DMS 273 (cell line): ENCODE measurements around the gene EPB41L5.
"Not testable (repeated sequence)": the region's sequence is repeated elsewhere in the genome, so short reads cannot be mapped to it uniquely, and the experiment has no call there.

Experiments
- DNase-seq: peaks from one replicate; lab custom pipeline; 2025; ENCODE audit not compliant: unreplicated experiment; lab: John Stamatoyannopoulos, UW

EPB41L5 gene

DNA sequence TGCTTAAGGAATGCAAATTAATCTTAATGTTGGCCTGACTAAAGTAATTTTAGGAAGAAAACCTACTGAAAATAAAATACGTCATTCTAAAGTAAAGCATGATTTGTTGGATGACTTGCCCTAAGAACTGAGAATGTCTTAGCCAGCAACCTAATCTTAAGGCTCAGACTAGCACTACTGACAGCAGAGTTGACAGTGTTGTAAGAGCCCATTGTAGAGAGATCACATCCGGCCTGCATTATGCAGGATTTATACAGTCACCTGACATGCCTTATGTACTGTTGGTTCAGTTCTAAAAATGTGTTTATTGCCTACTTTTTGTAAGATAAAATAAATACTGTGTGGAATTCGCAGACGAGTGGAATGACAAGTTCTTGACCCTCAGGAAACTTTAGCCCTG lies 128.0 kb downstream of the EPB41L5 start:
- DNase-seq = no peak

GRCh38 chr2:120141300-120142069 lies 128.6 kb downstream of the EPB41L5 start:
- DNase-seq = no peak

- DNase-seq = peak; percentile 27
These were observed 129.8 kb downstream of the EPB41L5 start for GRCh38 chr2:120142528-120143219.

DNA sequence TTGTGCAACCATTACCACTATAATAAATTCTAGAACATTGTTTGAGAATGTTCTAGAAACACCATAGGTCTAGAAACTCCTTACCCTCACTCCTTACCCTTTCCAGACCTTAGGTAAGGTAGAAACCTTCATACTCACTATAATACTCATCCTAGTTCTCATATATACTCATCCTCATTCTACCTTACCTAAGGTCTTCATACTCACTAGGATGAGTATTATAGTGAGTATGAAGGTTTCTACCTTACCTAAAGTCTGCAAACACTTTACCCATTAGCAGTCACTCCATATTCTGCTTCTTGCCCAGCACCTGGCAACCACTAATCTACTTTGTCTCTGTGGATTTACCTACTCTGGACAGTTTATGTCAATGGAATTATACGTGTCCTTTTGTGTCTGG lies 135.4 kb downstream of the EPB41L5 start:
- no peak for DNase-seq

DNA sequence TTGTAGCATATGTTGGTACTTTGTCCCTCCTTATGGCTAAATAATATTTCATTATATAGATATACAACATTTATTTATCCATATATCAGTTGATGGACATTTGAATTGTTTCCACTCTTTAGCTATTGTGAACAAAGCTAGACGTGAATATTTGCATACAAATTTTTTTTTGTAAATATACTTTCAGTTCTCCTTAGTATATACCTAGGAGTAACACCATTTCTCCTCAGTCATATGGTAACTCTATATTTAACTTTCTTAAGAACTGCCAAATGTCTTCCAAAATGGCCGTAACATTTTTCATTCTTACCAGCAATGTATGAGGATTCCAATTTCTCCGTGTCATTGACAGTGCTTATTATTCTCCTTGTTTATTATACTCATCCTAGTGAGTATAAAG lies 135.8 kb downstream of the EPB41L5 start:
- DNase-seq = no peak

- no peak for DNase-seq
These were observed 136.5 kb downstream of the EPB41L5 start for GRCh38 chr2:120149406-120149805.

- no peak for DNase-seq
These were observed 137.2 kb downstream of the EPB41L5 start for GRCh38 chr2:120150040-120150482.

DNA sequence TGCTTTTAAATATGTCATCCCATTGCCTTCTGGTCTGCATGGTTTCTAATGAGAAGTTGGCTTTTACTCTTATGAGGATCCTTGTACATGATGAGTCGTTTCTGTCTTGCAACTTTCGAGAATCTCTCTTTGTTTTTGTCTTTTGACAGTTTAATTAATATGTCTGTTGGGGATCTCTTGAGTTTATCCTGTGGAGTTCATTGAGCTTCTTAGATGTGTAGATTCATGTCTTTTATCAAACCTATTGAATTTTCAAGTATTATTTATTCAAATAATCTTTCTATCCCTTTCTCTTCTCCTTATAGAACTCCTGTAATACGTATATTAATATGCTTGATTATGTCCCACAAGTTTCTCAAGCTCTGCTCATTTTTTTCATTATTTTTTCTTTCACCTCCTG lies 142.4 kb downstream of the EPB41L5 start:
- DNase-seq = no peak

GRCh38 chr2:120158658-120159057 lies 145.8 kb downstream of the EPB41L5 start:
- DNase-seq = not testable (repeated sequence)

- DNase-seq = no peak
These were observed 148.3 kb downstream of the EPB41L5 start for GRCh38 chr2:120161190-120161589.

DNA sequence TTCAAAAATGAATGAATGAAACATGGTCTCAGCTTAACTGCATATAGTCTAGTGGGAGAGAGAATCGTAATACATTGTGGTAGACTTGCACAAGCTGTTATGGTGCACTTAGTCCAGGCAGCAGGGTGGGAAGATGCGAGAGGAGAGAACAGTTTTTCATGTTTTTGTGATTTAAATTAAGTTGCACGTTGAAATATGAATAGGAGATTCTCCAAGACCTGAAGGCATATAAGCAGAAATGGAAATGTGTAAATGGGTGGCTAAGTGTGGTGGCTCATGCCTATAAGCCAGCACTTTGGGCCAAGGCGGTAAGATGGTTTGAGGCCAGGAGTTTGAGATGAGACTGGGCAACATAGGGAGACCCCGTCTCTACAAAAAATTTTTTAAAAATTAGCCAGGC lies 149.8 kb downstream of the EPB41L5 start:
- DNase-seq = no peak

DNA sequence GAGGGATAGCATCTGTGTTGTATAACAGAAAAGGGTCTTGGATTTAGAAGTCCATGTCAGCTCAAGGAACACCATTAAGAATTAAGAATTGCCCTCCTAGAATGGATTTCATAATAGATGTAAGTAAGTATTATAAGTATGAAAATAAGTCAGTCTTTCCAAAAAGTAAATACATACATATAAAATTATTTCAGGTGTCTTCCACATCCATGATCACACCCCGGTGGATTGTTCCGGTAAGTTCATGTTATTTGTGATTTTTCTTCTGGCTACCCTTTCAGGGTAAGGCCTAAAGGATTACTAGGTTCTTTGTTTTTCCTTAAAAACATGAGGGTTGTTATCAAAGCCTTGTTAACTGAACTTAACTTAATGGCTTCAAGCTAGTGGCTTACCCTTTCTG lies 154.4 kb downstream of the EPB41L5 start:
- peak; percentile 10 for DNase-seq

- no peak for DNase-seq
These were observed 156.1 kb downstream of the EPB41L5 start for GRCh38 chr2:120169020-120169419.

DNA sequence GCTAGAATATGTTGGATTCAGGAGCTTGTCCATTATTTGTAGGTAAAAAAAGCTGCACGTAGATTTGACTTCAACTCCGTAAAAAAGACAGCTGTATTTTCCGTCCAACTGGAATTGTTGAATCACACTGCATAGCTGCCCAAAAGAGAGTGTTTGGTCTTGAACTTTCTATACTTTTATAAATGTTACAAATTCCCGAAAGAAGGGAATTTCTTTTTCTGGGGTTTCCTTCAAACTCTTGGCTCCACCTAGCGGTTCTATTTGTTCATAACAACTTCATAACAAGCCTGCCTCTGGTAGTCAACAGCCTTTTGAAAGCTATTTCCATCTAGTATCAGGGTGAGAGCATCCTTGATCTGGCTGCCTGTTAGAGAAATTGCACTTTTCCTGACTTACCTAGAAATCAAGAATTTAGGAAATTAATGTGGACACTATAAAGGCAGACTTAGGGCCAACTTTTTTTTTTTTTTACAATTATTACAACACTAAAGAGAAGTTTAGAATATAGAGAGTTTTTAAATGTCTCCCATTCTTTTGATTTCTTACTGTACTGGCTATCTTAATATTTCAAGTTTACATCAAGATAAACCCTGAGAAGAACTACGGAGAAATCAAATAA lies 162.2 kb downstream of the EPB41L5 start:
- peak; percentile 75 for DNase-seq

GRCh38 chr2:120176526-120176925 lies 163.6 kb downstream of the EPB41L5 start:
- DNase-seq = no peak

GRCh38 chr2:120177001-120177621 lies 164.2 kb downstream of the EPB41L5 start:
- no peak for DNase-seq

GRCh38 chr2:120177973-120178372 lies 165.1 kb downstream of the EPB41L5 start:
- no peak for DNase-seq

- no peak for DNase-seq
These were observed 166.5 kb downstream of the EPB41L5 start for GRCh38 chr2:120179396-120179795.

DNA sequence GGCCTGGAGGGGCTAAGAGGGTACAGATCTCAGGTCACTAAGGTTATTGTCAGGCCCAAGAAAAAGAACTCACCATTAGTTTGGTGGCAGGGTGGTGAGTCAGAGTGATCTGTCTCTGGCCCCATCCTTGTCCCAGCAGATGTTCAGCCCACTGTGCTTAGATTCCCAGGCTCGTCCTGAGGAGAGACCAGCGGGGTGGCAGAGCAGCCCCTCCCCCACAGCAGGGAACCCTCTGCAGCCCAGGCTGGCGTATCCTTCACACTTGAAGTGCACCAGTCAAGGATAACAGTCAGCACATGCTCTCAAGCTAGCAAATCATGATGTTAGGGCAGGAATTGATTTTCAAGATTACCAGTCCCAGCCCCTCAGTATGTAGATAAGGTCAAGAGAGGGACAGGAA lies 167.2 kb downstream of the EPB41L5 start:
- no peak for DNase-seq

- no peak for DNase-seq
These were observed 169.2 kb downstream of the EPB41L5 start for GRCh38 chr2:120182019-120182560.

GRCh38 chr2:120189189-120189588 lies 176.3 kb downstream of the EPB41L5 start:
- DNase-seq = no peak
